ENCODE measurements around the gene SECISBP2.

Gene SECISBP2

GRCh38 chr9:89351584-89352300 lies 33.4 kb downstream of the SECISBP2 start:
- no peak for DNase-seq

GRCh38 chr9:89352451-89352850 lies 34.2 kb downstream of the SECISBP2 start:
- DNase-seq: no peak

GRCh38 chr9:89352874-89353649 lies 34.8 kb downstream of the SECISBP2 start:
- no peak for DNase-seq

DNA sequence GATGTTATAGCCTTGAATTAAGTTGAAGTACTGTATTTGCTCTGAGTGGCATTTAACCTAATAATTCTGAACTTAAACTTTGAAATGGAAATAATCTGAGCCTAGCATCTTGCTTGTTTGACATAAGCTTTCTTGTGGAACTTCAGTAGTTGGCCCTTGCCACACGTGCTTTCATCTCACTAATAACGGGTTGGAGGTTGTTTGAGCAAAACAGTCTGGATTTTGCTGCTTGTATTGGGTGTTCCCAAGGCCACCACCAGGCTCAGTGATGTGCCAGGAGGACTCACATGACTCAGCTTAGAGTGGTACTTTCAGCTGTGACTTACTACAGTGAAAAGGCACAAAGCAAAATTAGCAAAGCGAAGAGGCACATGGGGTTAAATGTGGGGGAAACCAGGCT lies 35.7 kb downstream of the SECISBP2 start:
- no peak for DNase-seq

GRCh38 chr9:89354471-89354870 lies 36.2 kb downstream of the SECISBP2 start:
- no peak for DNase-seq

GRCh38 chr9:89356782-89357181 lies 38.5 kb downstream of the SECISBP2 start:
- DNase-seq: no peak

GRCh38 chr9:89357331-89358197 lies 39.3 kb downstream of the SECISBP2 start:
- no peak for DNase-seq

GRCh38 chr9:89358376-89358916 lies 40.1 kb downstream of the SECISBP2 start:
- DNase-seq: no peak

- DNase-seq: no peak
Observed at GRCh38 chr9:89358985-89359384, 40.7 kb downstream of the SECISBP2 start.

GRCh38 chr9:89359751-89360261 lies 41.5 kb downstream of the SECISBP2 start:
- no peak for DNase-seq

DNA sequence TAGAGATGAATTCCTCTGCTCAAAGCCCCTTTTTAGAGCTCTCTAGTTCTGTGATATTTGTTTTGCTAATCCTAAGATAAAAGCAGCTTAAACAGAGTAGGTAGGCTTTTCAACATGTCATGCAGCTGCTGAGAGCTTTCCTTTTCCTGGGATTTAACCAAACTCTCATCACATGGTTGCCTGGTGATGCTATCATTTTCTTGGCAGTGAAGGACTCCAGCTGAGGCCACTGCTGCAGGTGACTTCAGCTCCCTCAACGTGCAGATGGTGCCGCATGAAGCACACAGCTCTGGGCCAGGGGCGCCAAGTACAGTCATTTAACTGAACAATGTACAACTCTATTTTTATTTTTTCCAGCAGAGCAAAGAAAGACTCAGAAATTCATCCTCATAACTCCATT lies 42.2 kb downstream of the SECISBP2 start:
- no peak for DNase-seq

- DNase-seq: no peak
Observed at GRCh38 chr9:89361031-89361430, 42.7 kb downstream of the SECISBP2 start.

DNA sequence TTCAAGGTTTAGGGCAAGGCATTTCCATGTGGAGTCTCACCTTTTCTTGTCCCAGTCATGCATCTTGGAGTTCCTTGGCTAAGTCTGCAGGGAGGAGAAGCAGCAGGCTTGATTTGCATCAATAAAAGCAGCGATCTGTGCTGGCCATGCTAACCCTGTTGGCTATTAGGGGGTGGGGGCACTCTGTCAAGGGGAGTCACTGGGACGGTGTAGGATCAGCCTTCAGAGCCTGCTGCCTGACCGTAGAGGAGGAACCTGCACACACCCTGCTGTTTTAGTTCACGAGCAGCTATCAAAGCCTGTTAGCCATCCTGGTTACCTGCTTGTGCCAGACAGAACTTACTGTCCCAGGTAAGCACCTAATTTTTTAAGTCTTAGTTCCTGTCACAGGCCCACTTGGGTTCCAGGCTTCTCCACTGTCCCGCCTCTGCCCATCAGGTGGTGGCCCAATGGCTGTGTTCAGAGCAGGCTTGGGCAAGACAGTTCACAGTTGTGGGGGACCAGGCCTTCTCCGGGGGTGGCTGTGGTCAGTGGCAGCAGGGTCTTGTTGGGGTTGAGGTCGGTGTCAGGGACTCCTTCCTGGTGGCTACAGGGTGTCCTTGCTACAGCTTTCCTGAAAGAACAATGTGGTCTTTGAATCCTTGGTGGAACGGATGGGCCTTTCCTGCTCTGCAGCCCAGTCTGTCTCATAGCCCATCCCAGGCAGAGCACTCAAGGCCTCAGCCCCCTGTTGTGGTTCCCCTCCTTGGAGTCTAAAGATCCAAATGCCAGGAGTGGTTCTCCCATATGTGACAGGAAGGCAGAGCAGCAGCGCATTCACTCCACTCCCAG lies 43.7 kb downstream of the SECISBP2 start:
- DNase-seq: no peak

DNA sequence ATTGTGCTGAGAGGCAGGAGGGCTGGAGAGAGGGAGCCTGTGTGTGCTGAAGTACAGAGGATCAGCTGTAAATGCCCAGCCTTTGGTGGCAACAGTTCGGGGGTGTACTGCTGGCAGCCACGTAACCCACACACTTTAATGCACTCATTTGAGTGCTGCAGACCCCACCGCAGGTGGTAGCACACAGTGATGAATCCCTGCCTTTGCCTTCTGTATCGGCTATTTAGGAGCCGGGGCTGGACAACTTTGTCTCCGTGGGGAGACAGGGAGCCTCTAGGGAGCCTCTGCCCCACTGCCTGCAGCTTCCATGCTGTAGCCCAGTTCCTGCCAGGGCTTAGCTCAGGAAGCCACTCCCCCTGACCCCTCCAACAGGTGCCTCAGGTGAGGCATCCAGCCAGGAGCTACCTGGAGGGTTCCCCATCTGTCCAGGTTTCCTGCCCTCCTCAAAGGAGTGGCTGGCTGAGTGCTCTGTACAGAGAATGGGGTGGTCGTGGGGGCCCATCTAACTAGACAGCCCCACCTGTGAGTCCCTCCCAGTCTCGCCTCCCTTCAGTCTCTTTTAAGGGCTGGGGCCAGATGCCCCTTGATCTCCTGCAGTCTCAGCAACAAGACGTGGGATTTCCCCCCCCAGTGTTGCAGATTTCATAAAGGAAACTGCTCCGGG lies 44.5 kb downstream of the SECISBP2 start:
- DNase-seq: no peak

DNA sequence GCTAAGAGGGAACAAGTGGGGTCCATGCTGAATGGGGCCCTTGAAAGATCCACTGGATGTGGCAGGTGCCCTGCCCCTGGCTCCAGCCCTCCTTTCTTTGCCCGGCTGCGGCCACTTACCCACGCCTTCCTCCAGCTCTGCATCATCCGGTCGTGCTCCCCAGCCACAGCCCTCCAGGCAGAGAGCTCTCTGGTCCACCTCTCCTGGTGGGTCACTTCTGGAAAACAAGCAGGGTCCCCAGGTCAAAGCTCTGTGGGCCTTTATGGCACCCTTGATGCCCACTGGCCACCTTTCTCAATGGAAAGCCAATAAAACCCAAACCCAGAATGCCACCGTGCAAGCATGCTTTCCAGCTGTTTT lies 45.0 kb downstream of the SECISBP2 start:
- DNase-seq: no peak

- DNase-seq: no peak
Observed at GRCh38 chr9:89363921-89364665, 45.8 kb downstream of the SECISBP2 start.

GRCh38 chr9:89364666-89365531 lies 46.6 kb downstream of the SECISBP2 start:
- no peak for DNase-seq

GRCh38 chr9:89365532-89365912 lies 47.2 kb downstream of the SECISBP2 start:
- DNase-seq: no peak

DNA sequence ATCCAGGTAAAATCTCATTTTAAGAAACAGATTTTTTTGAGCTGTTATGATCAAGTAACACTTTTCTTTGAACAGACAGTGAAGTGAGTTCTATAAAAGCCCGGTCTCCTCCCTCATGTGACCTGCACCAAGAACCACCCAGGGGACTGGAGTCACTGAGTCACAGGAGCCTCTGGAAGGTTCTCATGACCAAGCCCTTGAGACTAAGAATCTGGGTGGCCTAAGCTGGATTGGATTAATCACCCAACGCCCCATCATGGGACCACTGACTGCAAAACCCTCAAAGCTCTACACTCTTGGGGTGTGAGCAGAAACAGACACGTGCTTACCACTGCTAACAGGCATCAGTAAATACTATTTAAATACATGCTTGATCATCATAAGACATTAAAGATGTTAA lies 48.4 kb downstream of the SECISBP2 start:
- no peak for DNase-seq

- DNase-seq: no peak
Observed at GRCh38 chr9:89367281-89367680, 49.0 kb downstream of the SECISBP2 start.

Measured in NCI-H748 treated with DMSO at 0.1 percent for 48 hours (cell line).